RWPE1 (cell line): ENCODE data around the gene CACNA1B.
"Not testable (repeated sequence)": the region's sequence is repeated elsewhere in the genome, so short reads cannot be mapped to it uniquely, and the experiment has no call there.

ENCODE experiments used
- CTCF ChIA-PET: fragments of 350-600 bp; sonication (Branson Sonifier 250); formaldehyde crosslinking; extraction: SDS; loops from one replicate; lab custom pipeline; 2021; lab: Yijun Ruan, JAX
- POLR2A ChIA-PET: fragments of 400-600 bp; formaldehyde crosslinking; extraction: SDS; loops from one replicate; lab custom pipeline; 2020; ENCODE audit warnings: antibody characterized with exemption; ENCODE audit not compliant: low non-redundant PET; lab: Yijun Ruan, JAX
- DNase-seq: peaks from one replicate; pipeline ENCODE4 v3.0.0; 2012; ENCODE audit warnings: low spot score
- H3K27ac ChIP-seq: fragments of 450-650 bp; 2 replicates; pipeline ENCODE4 v1.5.1; 2017
- CTCF ChIP-seq: fragments of 450-650 bp; conservative IDR thresholded peaks from 2 replicates; pipeline ENCODE4 v1.5.1; 2017; ENCODE audit warnings: low read depth, mild to moderate bottlenecking

Gene CACNA1B

GRCh38 chr9:137880160-137880975, 2.8 kb downstream of the CACNA1B start:
- no peak overlapping the region for H3K27ac ChIP-seq
- DNase-seq: no peak
- TF ChIP-seq CTCF: no peak
- CTCF ChIA-PET: interaction anchor here (0.7 kb wide), 1 partner anchor 247 kb away, joined by 3 read pairs; no protein-coding TSS in a partner anchor
- POLR2A ChIA-PET: no interaction called here

- TF ChIP-seq CTCF: no peak
- POLR2A ChIA-PET: no interaction called here
- DNase-seq: no peak
- H3K27ac ChIP-seq: no peak overlapping the region
- CTCF ChIA-PET: interaction anchor here (0.7 kb wide), 1 partner anchor 248 kb away, joined by 3 read pairs; no protein-coding TSS in a partner anchor
Measured at GRCh38 chr9:137880976-137881530, 3.5 kb downstream of the CACNA1B start.

- no peak overlapping the region for H3K27ac ChIP-seq
- POLR2A ChIA-PET: no interaction called here
- TF ChIP-seq CTCF: no peak
- CTCF ChIA-PET: no interaction called here
- peak; percentile 28 for DNase-seq
Measured at GRCh38 chr9:137881591-137882505, 4.3 kb downstream of the CACNA1B start.

- CTCF ChIA-PET: no interaction called here
- POLR2A ChIA-PET: no interaction called here
- no peak for DNase-seq
- no peak overlapping the region for H3K27ac ChIP-seq
- TF ChIP-seq CTCF: no peak
Measured at GRCh38 chr9:137882506-137882821, 4.9 kb downstream of the CACNA1B start.

- CTCF ChIA-PET, DNase-seq, H3K27ac ChIP-seq, POLR2A ChIA-PET: not testable (repeated sequence)
Measured at GRCh38 chr9:137883977-137884376, 6.4 kb downstream of the CACNA1B start.

GRCh38 chr9:137884547-137884946, 7.0 kb downstream of the CACNA1B start:
- POLR2A ChIA-PET, CTCF ChIA-PET: not testable (repeated sequence)

GRCh38 chr9:137885121-137885520, 7.5 kb downstream of the CACNA1B start:
- POLR2A ChIA-PET, CTCF ChIA-PET, DNase-seq, H3K27ac ChIP-seq: not testable (repeated sequence)

More at GRCh38 chr9:137884547-137884946, 7.0 kb downstream of the CACNA1B start:
- H3K27ac ChIP-seq, DNase-seq: not testable (repeated sequence)

GRCh38 chr9:137888621-137889020, 11.0 kb downstream of the CACNA1B start:
- POLR2A ChIA-PET, DNase-seq, H3K27ac ChIP-seq, CTCF ChIA-PET: not testable (repeated sequence)

- H3K27ac ChIP-seq, POLR2A ChIA-PET, CTCF ChIA-PET, DNase-seq: not testable (repeated sequence)
Measured at GRCh38 chr9:137889966-137890365, 12.4 kb downstream of the CACNA1B start.

GRCh38 chr9:137890768-137891587, 13.4 kb downstream of the CACNA1B start:
- H3K27ac ChIP-seq, DNase-seq, CTCF ChIA-PET, POLR2A ChIA-PET: not testable (repeated sequence)
